ENCODE measurements around the gene LTF.
"Not testable (repeated sequence)": the region's sequence is repeated elsewhere in the genome, so short reads cannot be mapped to it uniquely, and the experiment has no call there.

LTF gene

GRCh38 chr3:46389306-46389705 is 75.4 kb downstream of the LTF start:
- peaks cover 7% of the 10 kb centered on the region for H3K4me1 ChIP-seq (ENCODE audit: insufficient read depth, poor library complexity, severe bottlenecking)
- DNase-seq (ENCODE audit: low spot score) (no peak), ATAC-seq (ENCODE audit: low read depth) (no peak)
- no peaks in the 10 kb centered on the region for H3K9me3 ChIP-seq (ENCODE audit: severe bottlenecking)
- no peaks in the 10 kb centered on the region for H3K36me3 ChIP-seq (ENCODE audit: low read depth)
- no peak overlapping the region for H3K4me3 ChIP-seq (ENCODE audit: severe bottlenecking)
- no peak overlapping the region for H3K27ac ChIP-seq (ENCODE audit: poor library complexity, severe bottlenecking)
- TF ChIP-seq CTCF (IDR thresholded peaks at IDR 0.05; ENCODE audit: poor library complexity, severe bottlenecking): no peak
- no peaks in the 10 kb centered on the region for H3K27me3 ChIP-seq (ENCODE audit: insufficient read depth, poor library complexity, severe bottlenecking)

- H3K27ac ChIP-seq (ENCODE audit: poor library complexity, severe bottlenecking); H3K36me3 ChIP-seq (ENCODE audit: low read depth); DNase-seq (ENCODE audit: low spot score); H3K9me3 ChIP-seq (ENCODE audit: severe bottlenecking); ATAC-seq (ENCODE audit: low read depth); H3K27me3 ChIP-seq (ENCODE audit: insufficient read depth, poor library complexity, severe bottlenecking); H3K4me3 ChIP-seq (ENCODE audit: severe bottlenecking); H3K4me1 ChIP-seq (ENCODE audit: insufficient read depth, poor library complexity, severe bottlenecking): not testable (repeated sequence)
Measured at GRCh38 chr3:46388847-46389246, 75.9 kb downstream of the LTF start.

DNA sequence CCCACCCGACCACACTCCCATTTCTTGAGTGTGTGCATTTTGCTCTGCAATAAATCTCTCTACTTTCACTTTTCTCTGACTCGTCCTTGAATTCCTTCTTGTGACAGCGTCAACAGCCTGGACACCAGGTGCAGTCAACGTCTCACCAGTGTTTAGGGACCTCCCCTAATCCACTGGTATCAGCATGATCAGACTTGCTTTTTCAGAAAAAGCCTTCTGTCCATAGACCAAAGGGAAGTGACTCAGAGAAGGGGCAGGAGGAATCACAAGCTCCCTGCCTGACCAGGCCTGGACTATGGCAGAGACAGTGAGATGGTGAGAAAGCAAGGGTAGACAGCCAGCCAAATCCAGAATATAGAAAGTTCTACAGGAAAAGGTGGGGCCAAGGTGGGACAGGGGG is 78.5 kb downstream of the LTF start:
- DNase-seq (ENCODE audit: low spot score): peak; percentile 82
- peak overlapping the region; percentile 84 for H3K27ac ChIP-seq (ENCODE audit: poor library complexity, severe bottlenecking)
- peak; percentile 99 for ATAC-seq (ENCODE audit: low read depth)
- H3K9me3 ChIP-seq (ENCODE audit: severe bottlenecking): no peaks in the 10 kb centered on the region
- no peak for TF ChIP-seq CTCF (IDR thresholded peaks at IDR 0.05; ENCODE audit: poor library complexity, severe bottlenecking)
- no peaks in the 10 kb centered on the region for H3K36me3 ChIP-seq (ENCODE audit: low read depth)
- H3K27me3 ChIP-seq (ENCODE audit: insufficient read depth, poor library complexity, severe bottlenecking): no peaks in the 10 kb centered on the region
- H3K4me1 ChIP-seq (ENCODE audit: insufficient read depth, poor library complexity, severe bottlenecking): peaks cover 7% of the 10 kb centered on the region
- no peak overlapping the region for H3K4me3 ChIP-seq (ENCODE audit: severe bottlenecking)

Measured in RWPE2 (cell line).